Common myeloid progenitor, CD34-positive (primary cell): ENCODE measurements around the gene TCL1A.
A peak's percentile ranks its signal among the peaks of the same experiment; 100 is the strongest.

Experiments
- CTCF ChIA-PET: fragments of 350-600 bp; sonication (Branson Sonifier 250); formaldehyde crosslinking; loops from one replicate; lab custom pipeline; 2021; ENCODE audit warnings: antibody characterized with exemption; lab: Charles Lee
- POLR2A ChIA-PET: fragments of 350-600 bp; sonication (Branson Sonifier 250); formaldehyde crosslinking; loops from one replicate; lab custom pipeline; 2021; ENCODE audit warnings: antibody characterized with exemption; lab: Charles Lee
- DNase-seq, 3 donors: peaks; one replicate each; pipeline versions ENCODE4 v3.0.0 to v3.0.0-alpha.2; 2013
- H3K27ac ChIP-seq, 2 experiments: 1 replicate in 1 of 2; 2 replicates in 1 of 2; pipeline ENCODE4 v1.7.0; 2013; ENCODE audit warnings: inconsistent platforms in 2 of 2, low read length in 2 of 2, mild to moderate bottlenecking in 2 of 2, low read depth in 1 of 2, moderate library complexity in 1 of 2; ENCODE audit not compliant: severe bottlenecking in 2 of 2, insufficient read depth in 1 of 2, poor library complexity in 1 of 2
- H3K27me3 ChIP-seq, 5 experiments: replicated peaks in 2 of 5; 1 replicate in 3 of 5; 2 replicates in 2 of 5; pipeline versions ENCODE4 v1.6.1 to v1.7.0; 2013; ENCODE audit warnings: low read length in 4 of 5, mild to moderate bottlenecking in 2 of 5, moderate library complexity in 2 of 5, inconsistent platforms in 1 of 5; ENCODE audit not compliant: insufficient read depth in 5 of 5, control insufficient read depth in 4 of 5
- H3K36me3 ChIP-seq, 4 experiments: 1 replicate in 2 of 4; 2 replicates in 2 of 4; pipeline versions ENCODE4 v1.6.1 to v1.7.0; 2013; ENCODE audit warnings: low read length in 3 of 4, control low read depth in 1 of 4, mild to moderate bottlenecking in 1 of 4; ENCODE audit not compliant: control insufficient read depth in 4 of 4, insufficient read depth in 4 of 4
- H3K4me1 ChIP-seq, 4 experiments: 1 replicate in 3 of 4; 2 replicates in 1 of 4; pipeline versions ENCODE4 v1.6.1 to v1.7.1; 2013; ENCODE audit warnings: low read length in 3 of 4, mild to moderate bottlenecking in 3 of 4, control low read depth in 1 of 4, inconsistent platforms in 1 of 4, moderate library complexity in 1 of 4; ENCODE audit not compliant: control insufficient read depth in 4 of 4, insufficient read depth in 4 of 4; ENCODE audit errors: control extremely low read depth in 1 of 4
- H3K4me3 ChIP-seq, 7 experiments: 1 replicate in 4 of 7; 2 replicates in 3 of 7; pipeline versions ENCODE4 v1.5.1 to v1.7.0; 2013; ENCODE audit warnings: mild to moderate bottlenecking in 7 of 7, low read length in 6 of 7, moderate library complexity in 6 of 7, inconsistent platforms in 2 of 7, low read depth in 2 of 7, control low read depth in 1 of 7; ENCODE audit not compliant: insufficient read depth in 4 of 7, control insufficient read depth in 1 of 7; ENCODE audit errors: extremely low read depth in 1 of 7
- H3K9me3 ChIP-seq, 5 experiments: 1 replicate in 4 of 5; 2 replicates in 1 of 5; pipeline versions ENCODE4 v1.6.1 to v1.7.1; 2013; ENCODE audit warnings: low read length in 4 of 5, mild to moderate bottlenecking in 2 of 5, inconsistent platforms in 1 of 5, low read depth in 1 of 5, moderate library complexity in 1 of 5; ENCODE audit not compliant: control insufficient read depth in 4 of 5, insufficient read depth in 2 of 5; ENCODE audit errors: control extremely low read depth in 1 of 5
- WGBS: methylation state at CpG from one replicate; pipeline ENCODE4 v1.1.5; 2013; ENCODE audit not compliant: insufficient coverage; 5-methylcytosine and 5-hydroxymethylcytosine counted together

Gene TCL1A

GRCh38 chr14:95707327-95707726 lies 6.6 kb downstream of the TCL1A start:
- H3K4me3 ChIP-seq: no peak overlapping the region
- H3K27ac ChIP-seq: no peak overlapping the region
- H3K9me3 ChIP-seq: no peaks in the 10 kb centered on the region
- ChIA-PET CTCF (no interaction called here), POLR2A (no interaction called here)
- peaks cover 0 to 38% (median 6%) of the 10 kb centered on the region in 5 experiments for H3K27me3 ChIP-seq
- H3K4me1 ChIP-seq: no peaks in the 10 kb centered on the region
- peak in 1 of 3 donors; percentile 22 for DNase-seq
- no peaks in the 10 kb centered on the region for H3K36me3 ChIP-seq
- WGBS: 18% methylated on average over 1 of the region's 5 CpGs

- no peak for DNase-seq
- H3K27ac ChIP-seq: no peak overlapping the region
- ChIA-PET POLR2A (no interaction called here), CTCF (interaction anchor here (0.7 kb wide), 1 partner anchor 40 kb away, joined by 6 read pairs; no protein-coding TSS in a partner anchor)
- 100% methylated on average over 1 of the region's 4 CpGs for WGBS
- H3K27me3 ChIP-seq: peaks cover 2 to 42% (median 7%) of the 10 kb centered on the region in 5 experiments
- no peaks in the 10 kb centered on the region for H3K9me3 ChIP-seq
- no peak overlapping the region for H3K4me3 ChIP-seq
- H3K36me3 ChIP-seq: no peaks in the 10 kb centered on the region
- H3K4me1 ChIP-seq: no peaks in the 10 kb centered on the region
Observed at GRCh38 chr14:95705518-95705917, 8.4 kb downstream of the TCL1A start.

GRCh38 chr14:95703805-95704204 lies 10.1 kb downstream of the TCL1A start:
- Histone ChIP-seq H3K27ac (no peak overlapping the region), H3K36me3 (no peaks in the 10 kb centered on the region), H3K9me3 (no peaks in the 10 kb centered on the region), H3K27me3 (peaks cover 2 to 39% (median 7%) of the 10 kb centered on the region in 5 experiments), H3K4me3 (no peak overlapping the region), H3K4me1 (no peaks in the 10 kb centered on the region)
- 67% methylated on average over 1 of the region's 3 CpGs for WGBS
- POLR2A ChIA-PET: no interaction called here
- CTCF ChIA-PET: no interaction called here
- no peak for DNase-seq

GRCh38 chr14:95703341-95703740 lies 10.6 kb downstream of the TCL1A start:
- ChIA-PET CTCF (no interaction called here), POLR2A (no interaction called here)
- no peak overlapping the region for H3K4me3 ChIP-seq
- no CpG with 5 or more reads among the region's 3 CpGs for WGBS
- H3K9me3 ChIP-seq: no peaks in the 10 kb centered on the region
- H3K27ac ChIP-seq: no peak overlapping the region
- DNase-seq: no peak
- H3K36me3 ChIP-seq: no peaks in the 10 kb centered on the region
- no peaks in the 10 kb centered on the region for H3K4me1 ChIP-seq
- H3K27me3 ChIP-seq: peaks cover 2 to 37% (median 7%) of the 10 kb centered on the region in 5 experiments

GRCh38 chr14:95701846-95702221 lies 12.1 kb downstream of the TCL1A start:
- H3K9me3 ChIP-seq: no peaks in the 10 kb centered on the region
- no peaks in the 10 kb centered on the region for H3K36me3 ChIP-seq
- ChIA-PET POLR2A (no interaction called here), CTCF (no interaction called here)
- H3K27me3 ChIP-seq: peaks cover 2 to 32% (median 7%) of the 10 kb centered on the region in 5 experiments
- H3K27ac ChIP-seq: no peak overlapping the region
- no peak overlapping the region for H3K4me3 ChIP-seq
- DNase-seq: no peak
- WGBS: 58% methylated on average over 3 of the region's 4 CpGs
- no peaks in the 10 kb centered on the region for H3K4me1 ChIP-seq

GRCh38 chr14:95700221-95700976 lies 13.5 kb downstream of the TCL1A start:
- H3K9me3 ChIP-seq: no peaks in the 10 kb centered on the region
- CTCF ChIA-PET: no interaction called here
- no peak overlapping the region for H3K4me3 ChIP-seq
- H3K36me3 ChIP-seq: no peaks in the 10 kb centered on the region
- H3K27me3 ChIP-seq: peaks cover 2 to 35% (median 7%) of the 10 kb centered on the region in 5 experiments
- DNase-seq: no peak
- POLR2A ChIA-PET: no interaction called here
- WGBS: no CpG with 5 or more reads among the region's 5 CpGs
- no peak overlapping the region for H3K27ac ChIP-seq
- H3K4me1 ChIP-seq: no peaks in the 10 kb centered on the region

- Histone ChIP-seq H3K27me3 (peaks cover 4 to 38% (median 10%) of the 10 kb centered on the region in 5 experiments), H3K9me3 (no peaks in the 10 kb centered on the region), H3K4me1 (no peaks in the 10 kb centered on the region), H3K36me3 (no peaks in the 10 kb centered on the region), H3K4me3 (no peak overlapping the region), H3K27ac (no peak overlapping the region)
- ChIA-PET POLR2A (no interaction called here), CTCF (no interaction called here)
- DNase-seq: no peak
- 66% methylated on average over 5 of the region's 5 CpGs for WGBS
Observed at GRCh38 chr14:95699412-95699811, 14.5 kb downstream of the TCL1A start.
